Body of pancreas (tissue), 4 donors: ENCODE results near the gene TCTN1. TPM values are rescaled to one million over a fixed set of nuclear protein-coding genes. Genes with fewer than 3 reads are reported as not detected.

Experiments used
- ATAC-seq: fragments of 150-250 bp; one replicate; pipeline ENCODE4 v1.9.1; 2016
- DNase-seq, 4 donors: peaks; one replicate each; pipeline ENCODE4 v3.0.0-alpha.2; 2019
- H3K27ac ChIP-seq, 4 donors: fragments of 200-600 bp; sonication (generic); 1 replicate in 3 of 4; 2 replicates in 1 of 4; pipeline versions ENCODE4 v1.5.1 to v1.6.1; 2016 to 2019; ENCODE audit warnings: mild to moderate bottlenecking in 1 of 4, mixed read lengths in 1 of 4, moderate library complexity in 1 of 4
- H3K27me3 ChIP-seq, 2 donors: fragments of 200-600 bp; sonication (generic); one replicate each; pipeline ENCODE4 v1.6.0; 2016; ENCODE audit warnings: mild to moderate bottlenecking in 1 of 2
- H3K36me3 ChIP-seq, 2 donors: fragments of 200-600 bp; sonication (generic); replicated peaks in 1 of 2; 2 replicates each; pipeline ENCODE4 v1.5.1; 2016; ENCODE audit warnings: low read depth in 2 of 2; ENCODE audit not compliant: insufficient read depth in 1 of 2
- H3K4me1 ChIP-seq: fragments of 200-600 bp; sonication (generic); one replicate; pipeline ENCODE4 v1.6.0; 2016
- H3K4me3 ChIP-seq, 2 donors: fragments of 200-600 bp; sonication (generic); 1 replicate in 1 of 2; 2 replicates in 1 of 2; pipeline ENCODE4 v1.5.1; 2016 to 2019
- H3K9me3 ChIP-seq, 3 donors: fragments of 200-600 bp; sonication (generic); 1 replicate in 2 of 3; 2 replicates in 1 of 3; pipeline ENCODE4 v1.5.1; 2016
- CTCF ChIP-seq, 7 experiments: fragments of 450-650 bp in 4 of 7; fragments of 200-600 bp in 3 of 7; sonication (generic) in 3 of 7; IDR thresholded peaks; one replicate each; pipeline ENCODE4 v1.5.1; 2016 to 2019; ENCODE audit warnings: antibody characterized with exemption in 7 of 7
- POLR2A ChIP-seq, 3 donors: fragments of 450-650 bp; IDR thresholded peaks; one replicate each; pipeline ENCODE4 v1.6.1; 2016; ENCODE audit warnings: antibody characterized with exemption in 3 of 3, mild to moderate bottlenecking in 2 of 3
- WGBS, 2 donors: methylation state at CpG; one replicate each; pipeline ENCODE4 v1.1.5; 2017; 5-methylcytosine and 5-hydroxymethylcytosine counted together
- intact Hi-C: fragments of 100-400 bp; cut with DNase I; formaldehyde crosslinking; loops from one replicate; pipeline ENCODE4 v1.15.1; 2023
- total RNA-seq, 2 donors: library from RNA; depleted of rRNA; stranded (reverse); fragments of >200 nt; gene quantifications; one replicate each; pipeline ENCODE4 v1.1.0, GENCODE V29; 2016

Gene TCTN1
- total RNA-seq, 2 donors from 2014 or later, result 54.7 to 95.6 TPM

GRCh38 chr12:110622582-110622981 lies 8.7 kb downstream of the TCTN1 start:
- Histone ChIP-seq H3K4me1 (no peaks in the 10 kb centered on the region), H3K27ac (no peak overlapping the region), H3K36me3 (no peaks in the 10 kb centered on the region), H3K4me3 (no peak overlapping the region), H3K9me3 (no peaks in the 10 kb centered on the region), H3K27me3 (no peaks in the 10 kb centered on the region)
- ATAC-seq, result no peak
- WGBS, 2 donors, result 87 to 94% methylated on average over 3 of the region's 3 CpGs
- TF ChIP-seq CTCF (IDR thresholded peaks at IDR 0.05), result no peak
- no peak for TF ChIP-seq POLR2A (IDR thresholded peaks at IDR 0.05)
- intact Hi-C loops, result no loop called here
- no peak for DNase-seq

DNA sequence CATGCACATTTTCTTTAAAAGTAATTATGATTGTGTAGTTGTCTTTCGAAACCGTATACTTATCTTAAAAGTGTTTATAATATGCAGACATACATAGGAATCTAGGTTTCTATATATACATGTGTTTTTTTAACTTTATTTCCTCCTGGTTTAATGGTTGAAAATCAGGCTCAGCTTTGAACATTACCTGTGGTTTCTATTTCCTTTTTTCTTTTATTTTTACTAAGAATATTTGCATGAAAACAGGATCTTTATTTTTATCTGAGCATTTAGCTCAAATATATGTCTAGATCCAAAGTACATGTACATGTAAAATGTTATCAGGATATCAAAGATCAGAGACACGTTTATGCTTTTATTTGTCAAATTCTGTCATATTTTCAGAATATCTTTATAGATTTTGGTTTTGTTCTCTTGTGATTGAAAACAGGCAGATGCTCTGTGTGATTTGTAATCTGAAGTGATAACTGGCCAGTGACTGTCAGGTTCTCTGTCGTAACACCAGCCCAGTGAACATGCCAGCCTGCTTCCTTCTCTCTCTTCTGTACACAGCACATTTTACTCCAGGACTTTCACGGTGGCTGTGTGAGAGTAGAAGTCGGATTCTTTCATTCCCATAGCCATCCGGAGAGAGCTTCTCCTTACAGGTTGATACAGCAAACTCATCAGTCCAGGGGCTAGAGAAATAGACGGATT lies 13.7 kb downstream of the TCTN1 start:
- Histone ChIP-seq H3K4me3 (no peak overlapping the region), H3K27me3 (no peaks in the 10 kb centered on the region), H3K4me1 (no peaks in the 10 kb centered on the region), H3K36me3 (peaks cover 0 to 4% of the 10 kb centered on the region in 2 donors), H3K27ac (no peak overlapping the region), H3K9me3 (no peaks in the 10 kb centered on the region)
- ATAC-seq, result no peak
- intact Hi-C loops, result no loop called here
- DNase-seq, result no peak
- 71 to 86% methylated on average over 8 of the region's 8 CpGs for WGBS, 2 donors
- TF ChIP-seq CTCF (IDR thresholded peaks at IDR 0.05), result no peak
- TF ChIP-seq POLR2A (IDR thresholded peaks at IDR 0.05), result no peak

DNA sequence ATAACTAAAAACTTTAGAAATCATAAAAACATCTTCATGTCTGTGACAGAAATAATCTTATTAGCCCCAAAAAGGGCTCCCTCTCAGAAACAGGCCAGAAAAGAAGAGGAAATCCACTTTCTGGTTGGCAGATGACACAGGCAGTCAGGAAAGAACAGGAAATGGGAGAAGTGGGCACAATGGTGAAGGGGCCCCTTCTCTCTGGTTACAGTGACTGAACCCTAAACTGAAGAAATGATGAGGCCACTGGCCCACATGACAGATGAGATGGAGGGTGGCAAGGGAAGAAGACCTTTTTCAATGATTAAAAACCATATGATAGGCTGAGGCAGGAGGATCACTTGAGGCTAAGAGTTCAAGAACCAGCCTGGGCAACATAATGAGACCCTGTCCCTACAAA lies 21.1 kb downstream of the TCTN1 start:
- TF ChIP-seq CTCF (IDR thresholded peaks at IDR 0.05) (no peak), POLR2A (IDR thresholded peaks at IDR 0.05) (no peak)
- no peak for ATAC-seq
- Histone ChIP-seq H3K36me3 (no peaks in the 10 kb centered on the region), H3K4me1 (no peaks in the 10 kb centered on the region), H3K4me3 (no peak overlapping the region), H3K27me3 (no peaks in the 10 kb centered on the region), H3K9me3 (no peaks in the 10 kb centered on the region), H3K27ac (no peak overlapping the region)
- intact Hi-C loops, result no loop called here
- DNase-seq, result no peak

DNA sequence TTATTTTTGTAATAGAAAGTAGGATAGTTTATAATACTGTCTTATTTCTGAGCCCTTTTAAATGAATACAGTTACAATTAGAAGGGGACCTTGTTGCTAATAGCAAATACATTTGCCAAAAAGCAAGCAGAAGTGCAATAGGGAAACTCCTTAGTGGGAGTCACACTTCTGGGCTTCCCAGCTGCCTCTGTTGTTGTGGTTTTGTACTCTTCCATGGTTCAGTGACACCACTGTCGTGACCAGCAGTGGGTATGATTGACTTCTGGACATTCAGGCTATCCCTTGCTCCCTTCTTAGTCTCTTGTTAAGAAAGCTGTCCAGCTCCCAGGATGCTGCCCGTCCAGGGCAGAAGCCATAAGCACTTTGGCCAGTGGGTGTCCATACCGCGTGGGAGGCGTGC lies 22.6 kb downstream of the TCTN1 start:
- WGBS, 2 donors, result 92 to 98% methylated on average over 5 of the region's 5 CpGs
- no peaks in the 10 kb centered on the region for H3K27me3 ChIP-seq
- ATAC-seq, result no peak
- H3K4me1 ChIP-seq, result no peaks in the 10 kb centered on the region
- no peaks in the 10 kb centered on the region for H3K36me3 ChIP-seq
- no peak for TF ChIP-seq CTCF (IDR thresholded peaks at IDR 0.05)
- TF ChIP-seq POLR2A (IDR thresholded peaks at IDR 0.05), result no peak
- no peaks in the 10 kb centered on the region for H3K9me3 ChIP-seq
- intact Hi-C loops, result no loop called here
- DNase-seq, result no peak
- H3K4me3 ChIP-seq, result no peak overlapping the region
- H3K27ac ChIP-seq, result no peak overlapping the region

DNA sequence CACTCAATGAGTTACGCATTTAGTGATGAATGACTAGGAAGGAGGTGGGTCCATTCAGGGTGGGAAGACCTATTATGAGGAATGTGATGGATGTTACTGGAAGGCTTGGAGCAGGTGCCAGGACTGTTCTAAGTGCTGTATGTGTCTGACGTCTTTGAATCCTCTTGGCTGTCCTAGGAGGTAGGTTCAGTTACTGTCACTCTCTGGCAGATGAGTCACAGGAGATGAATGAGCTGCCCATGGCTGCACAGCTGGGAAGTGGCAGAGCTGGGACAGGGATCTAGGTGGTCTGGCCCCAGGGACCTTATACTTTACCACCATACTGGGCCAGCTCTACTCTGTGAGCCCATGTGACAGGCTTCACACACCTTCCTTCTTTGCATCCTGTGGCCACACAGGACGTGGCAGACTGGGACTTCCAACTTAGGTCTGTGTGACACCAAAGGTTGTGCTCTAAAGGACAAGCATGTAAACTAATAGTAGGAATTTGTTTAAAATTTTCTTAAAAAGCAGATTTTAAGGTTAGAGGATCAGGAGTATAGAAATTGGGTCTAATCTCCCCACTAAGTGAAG lies 24.0 kb downstream of the TCTN1 start:
- H3K27ac ChIP-seq, result no peak overlapping the region
- no peak overlapping the region for H3K4me3 ChIP-seq
- no peaks in the 10 kb centered on the region for H3K4me1 ChIP-seq
- H3K36me3 ChIP-seq, result no peaks in the 10 kb centered on the region
- 74 to 83% methylated on average over 3 of the region's 3 CpGs for WGBS, 2 donors
- no peaks in the 10 kb centered on the region for H3K9me3 ChIP-seq
- TF ChIP-seq POLR2A (IDR thresholded peaks at IDR 0.05) (no peak), CTCF (IDR thresholded peaks at IDR 0.05) (no peak)
- ATAC-seq (no peak), DNase-seq (no peak)
- H3K27me3 ChIP-seq, result no peaks in the 10 kb centered on the region
- intact Hi-C loops, result no loop called here
